SJCRH30 (cell line): ENCODE data around the gene SLC25A33. TPM values are rescaled to one million over a fixed set of nuclear protein-coding genes. Genes with fewer than 3 reads are reported as not detected.
A peak's percentile ranks its signal among the peaks of the same experiment; 100 is the strongest.
"Not testable (repeated sequence)": the region's sequence is repeated elsewhere in the genome, so short reads cannot be mapped to it uniquely, and the experiment has no call there.

Experiments
- DNase-seq, 2 experiments: peaks; one replicate each; pipeline ENCODE4 v3.0.0-alpha.2; 2015 to 2020
- H3K27ac ChIP-seq: fragments of 250-450 bp; sonication (Bioruptor Pico); 2 replicates; pipeline ENCODE4 v1.5.1; 2020; ENCODE audit warnings: mild to moderate bottlenecking, moderate library complexity
- H3K27me3 ChIP-seq: fragments of 250-450 bp; sonication (Bioruptor Pico); 2 replicates; pipeline ENCODE4 v1.5.1; 2020; ENCODE audit warnings: mild to moderate bottlenecking, moderate library complexity
- H3K36me3 ChIP-seq: fragments of 250-450 bp; sonication (Bioruptor Pico); 2 replicates; pipeline ENCODE4 v1.5.1; 2020; ENCODE audit warnings: mild to moderate bottlenecking, moderate library complexity
- H3K4me1 ChIP-seq: fragments of 250-450 bp; sonication (Bioruptor Pico); 2 replicates; pipeline ENCODE4 v1.5.1; 2020; ENCODE audit warnings: mild to moderate bottlenecking, moderate library complexity
- H3K4me3 ChIP-seq: fragments of 250-450 bp; sonication (Bioruptor Pico); 2 replicates; pipeline ENCODE4 v1.5.1; 2020; ENCODE audit warnings: mild to moderate bottlenecking, moderate library complexity
- H3K9me3 ChIP-seq: fragments of 250-450 bp; sonication (Bioruptor Pico); replicated peaks from 2 replicates; pipeline ENCODE4 v1.5.1; 2020; ENCODE audit warnings: mild to moderate bottlenecking, moderate library complexity
- total RNA-seq: library from RNA; depleted of rRNA; stranded (reverse); fragments of >200 nt; shearing (Covaris generic); gene quantifications from 2 replicates; pipeline ENCODE4 v1.2.3, GENCODE V29; 2014; rRNA removed

The SLC25A33 gene, protein sequence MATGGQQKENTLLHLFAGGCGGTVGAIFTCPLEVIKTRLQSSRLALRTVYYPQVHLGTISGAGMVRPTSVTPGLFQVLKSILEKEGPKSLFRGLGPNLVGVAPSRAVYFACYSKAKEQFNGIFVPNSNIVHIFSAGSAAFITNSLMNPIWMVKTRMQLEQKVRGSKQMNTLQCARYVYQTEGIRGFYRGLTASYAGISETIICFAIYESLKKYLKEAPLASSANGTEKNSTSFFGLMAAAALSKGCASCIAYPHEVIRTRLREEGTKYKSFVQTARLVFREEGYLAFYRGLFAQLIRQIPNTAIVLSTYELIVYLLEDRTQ
- total RNA-seq, result 20.8 and 21.0 TPM in 2 replicates

DNA sequence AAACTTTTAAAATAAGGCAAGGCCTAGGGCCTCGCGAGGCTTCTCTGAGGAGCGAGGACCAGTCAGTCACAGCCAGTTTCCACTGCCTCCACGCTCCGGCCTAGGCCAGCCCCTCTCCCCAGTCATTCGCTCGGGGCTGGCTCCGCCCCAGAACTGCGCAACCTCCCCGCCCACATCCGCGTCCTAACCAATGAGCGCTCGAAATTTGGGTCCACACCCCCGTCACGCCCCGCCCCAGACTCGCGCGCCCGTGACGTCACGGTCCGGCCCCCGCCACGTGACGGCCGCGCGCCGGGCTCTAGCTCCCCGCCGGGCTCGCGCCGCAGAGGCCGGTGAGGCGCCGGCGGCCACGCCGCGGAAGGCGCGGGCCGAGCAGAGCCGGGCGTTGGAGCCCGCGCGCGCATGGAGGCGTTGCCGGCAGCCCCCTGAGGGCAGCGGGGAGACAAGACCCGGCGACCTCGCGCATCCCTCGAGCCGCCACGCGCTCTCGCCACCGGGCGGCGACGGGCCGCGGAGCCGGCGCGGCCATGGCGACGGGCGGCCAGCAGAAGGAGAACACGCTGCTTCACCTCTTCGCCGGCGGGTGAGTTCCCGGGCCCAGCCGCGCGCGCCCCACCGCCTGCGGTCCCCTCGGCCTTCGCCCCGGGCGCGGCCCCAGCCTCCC is at the start of gene SLC25A33:
SLC25A33 (plus strand) TSS at position 301 of the 664 bp plus-strand sequence; CDS start at position 528, 227 bp downstream.
- Histone ChIP-seq H3K4me3 (peak within 1 kb of the TSS; percentile 93), H3K27me3 (no peaks in the 10 kb centered on the region), H3K4me1 (no peaks in the 10 kb centered on the region), H3K9me3 (no peaks in the 10 kb centered on the region), H3K27ac (peak within 1 kb of the TSS; percentile 43; the same call in 1 of the 2 replicates), H3K36me3 (no peaks in the 10 kb centered on the region; the same call in 1 of the 2 replicates)
- DNase-seq, result peak; percentile 98 to 99

DNA sequence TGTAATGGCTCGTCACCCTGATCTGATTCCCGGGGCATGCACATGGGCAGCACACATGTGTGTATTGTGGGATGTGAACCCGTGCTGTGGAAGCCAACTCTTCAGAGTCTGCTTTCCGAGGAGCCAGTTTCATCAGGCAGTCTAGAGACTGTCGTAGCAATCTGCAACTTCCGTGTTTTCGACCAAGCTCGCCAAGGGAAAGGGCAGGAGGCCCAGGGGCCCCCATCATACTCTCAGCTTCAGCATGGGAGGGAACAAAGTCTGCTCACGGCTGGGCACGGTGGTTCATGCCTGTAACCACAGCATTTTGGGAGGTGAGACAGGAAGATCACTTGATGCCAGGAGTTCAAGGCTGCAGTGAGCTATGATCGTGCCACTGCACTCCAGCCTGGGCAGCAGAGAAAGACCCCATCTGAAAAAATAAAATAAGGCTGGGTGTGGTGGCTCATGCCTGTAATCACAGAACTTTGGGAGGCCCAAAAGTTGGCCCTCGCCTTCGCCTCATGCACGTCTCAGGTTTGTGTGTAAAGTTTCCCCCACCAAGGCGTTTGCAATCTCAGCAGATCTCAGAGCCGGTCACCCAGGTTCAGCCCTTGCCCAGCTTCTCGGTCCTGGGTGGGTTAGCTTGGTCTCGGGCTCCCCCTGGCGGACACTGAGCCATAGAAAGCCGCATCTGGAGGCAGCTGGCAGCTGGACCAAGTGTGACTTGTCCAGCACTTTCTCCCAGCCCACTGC is 48.5 kb upstream of the SLC25A33 start:
- no peaks in the 10 kb centered on the region for H3K36me3 ChIP-seq
- H3K27ac ChIP-seq, result no peak overlapping the region
- no peaks in the 10 kb centered on the region for H3K9me3 ChIP-seq
- H3K4me1 ChIP-seq, result no peaks in the 10 kb centered on the region
- peak; percentile 82 to 92 for DNase-seq
- peaks cover 14% of the 10 kb centered on the region for H3K27me3 ChIP-seq
- H3K4me3 ChIP-seq, result no peak overlapping the region

DNA sequence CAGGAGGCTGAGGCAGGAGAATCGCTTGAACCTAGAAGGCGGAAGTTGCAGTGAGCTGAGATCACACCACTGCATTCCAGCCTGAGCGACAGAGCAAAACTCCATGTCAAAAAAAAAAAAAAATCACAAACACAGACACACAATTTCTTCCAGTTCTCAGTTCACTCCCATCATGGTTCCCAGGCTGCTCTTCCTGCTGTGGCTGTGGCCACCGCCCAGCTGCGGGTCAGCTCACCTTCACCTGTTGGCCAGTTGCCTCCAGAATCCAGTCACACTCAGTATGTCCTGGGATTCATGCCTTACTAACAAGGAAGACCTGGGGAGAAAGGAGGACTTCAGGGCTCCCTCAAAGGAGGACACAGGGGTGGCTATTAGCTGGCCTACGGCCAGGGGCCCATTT is 45.9 kb upstream of the SLC25A33 start:
- no peak for DNase-seq
- H3K9me3 ChIP-seq, result no peaks in the 10 kb centered on the region
- H3K27ac ChIP-seq, result no peak overlapping the region
- no peaks in the 10 kb centered on the region for H3K36me3 ChIP-seq
- H3K27me3 ChIP-seq, result no peaks in the 10 kb centered on the region
- H3K4me3 ChIP-seq, result no peak overlapping the region
- no peaks in the 10 kb centered on the region for H3K4me1 ChIP-seq

DNA sequence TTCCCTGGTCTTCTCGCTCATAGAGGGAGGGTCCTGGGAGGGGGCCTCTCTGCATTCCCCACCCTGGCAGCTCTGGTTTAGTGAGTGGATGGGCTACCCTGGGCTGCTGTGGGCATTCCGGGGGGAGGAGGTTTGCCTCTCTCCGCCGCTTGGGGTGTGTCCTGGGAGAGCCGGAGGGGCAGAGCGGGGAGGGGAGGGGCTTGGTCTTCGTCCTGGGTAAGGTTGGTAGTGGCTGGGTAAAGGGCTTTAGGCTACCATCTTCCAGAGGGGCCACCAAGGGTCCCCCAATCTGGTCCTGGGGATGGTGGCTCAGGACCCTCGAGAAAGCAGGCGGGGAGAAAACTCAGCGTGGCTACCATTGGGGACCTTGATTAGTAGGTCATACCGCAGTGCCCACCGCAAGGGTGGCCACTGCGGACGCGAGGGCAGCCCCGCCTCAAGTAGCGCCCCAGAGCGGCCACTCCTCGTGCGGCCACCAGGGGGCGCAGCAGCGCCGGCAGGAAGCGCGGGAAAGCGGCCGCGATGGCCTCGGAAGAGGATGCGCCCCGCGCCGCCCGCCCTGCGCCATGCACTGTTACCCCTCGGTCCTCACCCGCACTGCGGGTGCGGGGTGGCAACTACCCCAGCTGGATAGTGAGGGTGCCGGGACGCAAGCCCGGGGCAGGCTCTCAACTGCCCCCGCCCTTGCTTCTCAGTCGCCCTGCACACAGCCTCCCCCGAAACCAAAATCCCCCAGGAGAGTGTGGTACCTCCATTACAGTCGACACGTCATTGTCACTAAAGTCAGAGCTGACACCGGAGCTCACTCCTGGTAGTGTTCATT is 44.1 kb upstream of the SLC25A33 start:
- H3K9me3 ChIP-seq, result no peaks in the 10 kb centered on the region
- no peaks in the 10 kb centered on the region for H3K27me3 ChIP-seq
- H3K4me3 ChIP-seq, result peak overlapping the region; percentile 37
- DNase-seq, result peak; percentile 40 to 64
- H3K36me3 ChIP-seq, result no peaks in the 10 kb centered on the region
- no peaks in the 10 kb centered on the region for H3K4me1 ChIP-seq
- H3K27ac ChIP-seq, result no peak overlapping the region

DNA sequence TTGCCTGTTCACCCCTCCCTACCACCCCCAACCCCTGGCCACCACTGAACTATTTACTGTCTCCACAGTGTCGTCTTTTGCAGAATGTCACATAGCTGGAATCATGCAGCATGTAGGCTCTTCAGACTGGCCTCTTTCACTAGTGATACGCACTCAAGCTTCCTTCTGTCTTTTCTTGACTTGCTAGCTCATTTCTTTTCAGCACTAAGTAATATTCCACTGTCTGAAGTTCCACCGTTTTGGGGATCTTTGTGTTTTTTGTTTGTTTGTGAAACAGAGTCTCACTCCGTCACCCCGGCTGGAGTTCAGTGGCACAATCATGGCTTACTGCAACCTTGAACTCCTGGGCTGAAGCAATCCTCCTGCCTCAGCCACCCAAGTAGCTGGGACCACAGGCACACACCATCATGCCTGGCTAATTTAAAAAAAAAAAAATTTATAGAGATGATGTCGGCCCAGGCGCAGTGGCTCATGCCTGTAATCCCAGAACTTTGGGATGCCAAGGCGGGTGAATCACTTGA is 43.4 kb upstream of the SLC25A33 start:
- no peak for DNase-seq
- H3K4me1 ChIP-seq, result no peaks in the 10 kb centered on the region
- no peaks in the 10 kb centered on the region for H3K27me3 ChIP-seq
- H3K27ac ChIP-seq, result no peak overlapping the region
- H3K36me3 ChIP-seq, result no peaks in the 10 kb centered on the region
- H3K9me3 ChIP-seq, result no peaks in the 10 kb centered on the region
- no peak overlapping the region for H3K4me3 ChIP-seq

DNA sequence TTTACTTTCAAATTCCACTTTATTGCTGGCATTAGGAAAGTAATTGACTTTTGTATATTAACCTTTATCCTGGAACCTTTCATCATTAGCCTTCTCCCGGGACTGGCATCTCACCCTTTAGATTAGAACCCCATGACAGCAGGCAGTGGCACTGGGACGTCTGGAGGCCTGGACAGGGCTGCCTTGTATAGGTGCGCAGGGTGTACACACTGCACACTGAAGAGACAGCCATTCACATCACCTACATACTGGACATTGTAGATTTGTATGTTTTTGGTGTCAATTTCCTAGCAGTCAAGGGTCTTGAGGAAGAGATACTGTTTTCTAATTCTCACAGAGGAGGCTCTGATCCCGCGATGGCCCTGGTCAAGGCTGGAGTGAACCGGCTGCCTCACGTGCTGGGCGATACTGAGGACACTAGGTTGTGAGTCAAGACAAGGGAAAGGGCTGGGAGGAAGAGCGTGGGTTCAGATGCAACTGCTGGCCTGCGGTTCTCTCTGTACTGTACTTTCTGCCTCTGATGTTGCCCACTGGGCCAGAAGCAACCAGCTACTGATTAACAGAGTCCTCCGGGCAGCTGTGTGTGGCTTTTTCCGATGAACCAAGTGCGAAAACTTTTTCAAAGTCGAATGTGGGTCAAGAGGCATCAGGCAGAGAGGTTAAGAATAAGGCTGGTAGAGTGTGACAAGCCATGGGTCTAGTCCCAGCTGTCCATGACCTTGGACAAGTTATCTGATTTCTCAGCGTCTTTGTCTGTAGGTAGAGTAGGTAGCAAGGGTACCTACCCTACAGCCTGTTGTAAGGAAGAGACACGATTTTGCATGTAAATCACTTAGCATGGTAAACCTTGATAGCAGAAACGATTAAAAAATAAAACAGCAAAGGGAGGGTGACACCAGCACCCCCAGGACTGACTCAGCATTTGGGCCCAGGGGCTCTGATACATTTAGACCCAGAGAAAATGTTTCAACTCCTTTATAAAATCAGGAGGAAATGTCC is 38.2 kb upstream of the SLC25A33 start:
- H3K4me1 ChIP-seq, result no peaks in the 10 kb centered on the region
- no peak overlapping the region for H3K4me3 ChIP-seq
- no peaks in the 10 kb centered on the region for H3K9me3 ChIP-seq
- no peaks in the 10 kb centered on the region for H3K36me3 ChIP-seq
- peaks cover 13% of the 10 kb centered on the region; the same call in 1 of the 2 replicates for H3K27me3 ChIP-seq
- H3K27ac ChIP-seq, result no peak overlapping the region
- DNase-seq, result no peak

DNA sequence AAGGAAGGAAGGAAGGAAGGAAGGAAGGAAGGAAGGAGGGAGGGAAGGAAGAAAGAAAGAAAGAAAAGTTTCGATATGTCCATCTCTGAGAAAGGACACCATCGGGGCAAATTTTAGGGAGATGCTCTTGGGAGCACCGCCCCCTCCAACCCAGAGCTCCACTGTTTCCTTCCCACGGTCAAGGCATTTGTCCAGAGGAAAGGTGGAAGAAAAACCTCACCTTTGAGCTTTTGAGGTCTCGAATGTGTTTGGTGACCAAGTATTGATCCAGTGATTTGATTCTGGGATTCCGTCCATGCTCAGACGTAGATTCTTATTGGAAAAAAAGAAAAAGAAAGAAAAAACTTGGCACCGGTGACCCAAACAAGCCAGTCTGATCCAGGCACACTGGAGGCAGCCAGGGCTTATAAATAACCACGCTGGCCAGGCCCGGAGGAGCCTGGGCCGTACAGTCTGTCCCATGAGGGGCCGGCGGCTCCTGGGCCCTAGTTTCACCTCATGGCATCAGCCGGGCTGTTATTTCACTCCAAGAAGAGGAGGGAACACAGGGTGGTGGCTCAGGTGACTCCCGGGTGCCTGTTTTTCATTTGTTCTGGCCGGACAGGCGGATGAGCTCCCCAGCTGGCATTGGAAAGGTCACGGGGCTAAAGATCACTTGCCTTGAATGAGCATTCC is 36.1 kb upstream of the SLC25A33 start:
- Histone ChIP-seq H3K4me1 (no peaks in the 10 kb centered on the region), H3K27me3 (peaks cover 22% of the 10 kb centered on the region; the same call in 1 of the 2 replicates), H3K27ac (no peak overlapping the region), H3K36me3 (no peaks in the 10 kb centered on the region), H3K4me3 (no peak overlapping the region), H3K9me3 (no peaks in the 10 kb centered on the region)
- DNase-seq, result no peak

DNA sequence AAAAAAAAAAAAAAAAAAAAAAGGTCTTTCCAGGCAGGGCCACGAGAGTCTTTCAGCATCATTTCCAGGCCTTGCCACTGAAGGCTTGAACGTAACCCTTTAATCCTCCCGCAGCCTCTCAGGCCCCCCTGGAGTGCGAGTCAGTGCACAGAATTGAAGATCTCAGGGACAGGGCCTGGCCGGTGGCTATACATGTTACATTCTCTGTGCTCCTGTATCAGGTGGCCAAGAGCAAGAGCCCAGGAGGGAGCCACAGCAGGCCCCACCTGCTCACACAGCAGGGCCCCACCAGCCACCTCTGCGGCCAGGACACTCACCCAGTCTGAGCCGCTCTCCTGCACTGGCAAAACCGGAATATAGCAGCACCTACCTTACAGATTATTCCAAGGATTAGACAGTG is 34.1 kb upstream of the SLC25A33 start:
- Histone ChIP-seq H3K36me3 (no peaks in the 10 kb centered on the region), H3K4me1 (no peaks in the 10 kb centered on the region), H3K9me3 (no peaks in the 10 kb centered on the region), H3K4me3 (no peak overlapping the region), H3K27me3 (peaks cover 22% of the 10 kb centered on the region; the same call in 1 of the 2 replicates), H3K27ac (no peak overlapping the region)
- no peak for DNase-seq

DNA sequence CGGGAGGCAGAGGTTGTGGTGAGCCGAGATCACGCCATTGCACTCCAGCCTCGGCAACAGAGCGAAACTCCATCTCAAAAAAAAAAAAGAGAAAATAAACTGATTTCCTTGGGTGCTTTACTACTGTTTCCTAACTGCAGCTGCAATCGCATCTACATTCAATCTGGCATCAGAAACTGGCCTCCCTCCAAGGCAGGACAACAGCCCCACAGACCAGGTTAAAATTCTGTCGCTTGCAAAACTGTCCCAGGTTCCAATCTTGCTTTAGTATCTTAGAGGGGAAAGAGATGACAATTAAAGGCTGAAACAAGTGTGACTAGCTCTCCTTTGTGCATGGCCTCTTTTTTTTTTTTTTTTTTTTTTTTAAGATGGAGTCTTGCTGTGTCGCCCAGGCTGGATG is 32.4 kb upstream of the SLC25A33 start:
- Histone ChIP-seq H3K4me1 (no peaks in the 10 kb centered on the region), H3K27ac (no peak overlapping the region), H3K36me3 (no peaks in the 10 kb centered on the region), H3K9me3 (no peaks in the 10 kb centered on the region), H3K4me3 (no peak overlapping the region), H3K27me3 (peaks cover 22% of the 10 kb centered on the region; the same call in 1 of the 2 replicates)
- DNase-seq, result no peak

DNA sequence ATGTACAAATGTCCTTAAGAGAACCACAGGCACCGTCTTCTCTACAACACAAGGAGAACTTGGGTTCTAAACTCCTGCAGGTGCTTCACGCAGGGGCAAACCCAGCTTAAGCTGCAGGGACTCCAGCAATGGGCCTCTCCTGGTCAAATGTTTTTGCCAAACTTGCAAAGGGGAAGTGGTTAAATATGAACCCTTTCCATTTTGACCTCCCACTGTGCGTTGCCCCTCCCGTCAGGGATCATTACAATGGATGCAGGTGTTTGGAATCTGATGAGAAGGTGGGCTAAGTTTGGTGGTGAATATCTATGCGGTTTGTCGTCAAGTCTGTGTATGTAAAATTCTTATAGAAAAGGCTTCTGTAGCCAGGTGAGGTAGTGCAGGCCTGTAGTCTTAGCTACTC is 29.1 kb upstream of the SLC25A33 start:
- DNase-seq, result no peak
- Histone ChIP-seq H3K4me3 (no peak overlapping the region), H3K4me1 (no peaks in the 10 kb centered on the region), H3K36me3 (no peaks in the 10 kb centered on the region), H3K27ac (no peak overlapping the region), H3K27me3 (0 out of 2 replicates have a peak, but pooled peaks cover 17% of the 10 kb centered on the region), H3K9me3 (no peaks in the 10 kb centered on the region)

DNA sequence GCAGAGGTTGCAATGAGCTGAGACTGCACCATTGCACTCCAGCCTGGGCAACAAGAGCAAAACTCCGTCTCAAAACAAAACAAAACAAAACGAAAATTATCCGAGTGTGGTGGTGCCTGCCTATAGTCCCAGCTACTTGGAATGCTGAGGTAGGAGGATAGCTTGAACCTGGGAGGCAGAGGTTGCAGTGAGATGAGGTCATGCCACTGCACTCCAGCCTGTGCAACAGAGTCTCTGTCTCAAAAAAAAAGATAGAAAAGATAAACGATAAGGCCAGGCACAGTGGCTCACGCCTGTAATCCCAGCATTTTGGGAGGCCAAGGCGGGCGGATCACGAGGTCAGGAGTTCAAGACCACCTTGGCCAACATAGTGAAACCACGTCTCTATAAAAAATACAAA is 23.7 kb upstream of the SLC25A33 start:
- H3K27ac ChIP-seq, H3K4me3 ChIP-seq, H3K27me3 ChIP-seq, H3K36me3 ChIP-seq, H3K4me1 ChIP-seq, H3K9me3 ChIP-seq, DNase-seq: not testable (repeated sequence)

DNA sequence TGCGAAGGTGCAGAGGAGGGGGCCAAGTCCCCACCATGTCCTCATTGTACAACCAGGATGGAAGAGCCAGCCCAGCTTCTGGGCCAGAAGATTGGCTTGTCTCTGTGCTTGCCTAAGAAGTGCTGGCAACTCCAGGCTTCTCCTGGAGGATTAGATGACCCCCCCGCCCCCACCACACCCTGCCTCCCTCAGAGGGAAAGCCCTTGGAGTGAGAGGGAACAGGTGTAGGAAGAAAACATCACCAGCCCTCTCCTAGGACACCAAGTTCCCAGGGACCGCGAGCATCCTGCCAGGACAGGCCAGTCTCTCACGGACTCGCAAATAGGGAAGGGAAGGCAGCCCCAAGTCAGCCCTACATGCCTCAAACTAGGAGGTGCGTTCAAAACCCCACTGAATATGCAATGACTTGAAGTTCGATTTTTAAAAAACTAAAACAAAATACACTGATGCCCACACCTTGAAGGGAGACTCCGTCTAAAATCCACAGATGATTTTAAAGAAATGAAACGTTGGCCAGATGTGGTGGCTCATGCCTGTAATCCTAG is 20.7 kb upstream of the SLC25A33 start:
- Histone ChIP-seq H3K36me3 (no peaks in the 10 kb centered on the region), H3K4me1 (no peaks in the 10 kb centered on the region), H3K27me3 (0 out of 2 replicates have a peak, but pooled peaks cover 4% of the 10 kb centered on the region), H3K27ac (no peak overlapping the region), H3K4me3 (no peak overlapping the region), H3K9me3 (no peaks in the 10 kb centered on the region)
- DNase-seq, result peak in 1 of 2 experiments; percentile 29
